MM.1S (cell line): ENCODE measurements around the gene PRUNE2.

Experiments
- EZH2 ChIP-seq: fragments of 300-600 bp; sonication (generic); optimal IDR thresholded peaks from 2 replicates; pipeline ENCODE3; 2017; ENCODE audit warnings: low read depth, mild to moderate bottlenecking, antibody characterized with exemption, low read length, mixed read lengths
- TF ChIP-seq, protein P1 (sequence below): fragments of 300-600 bp; sonication (generic); IDR thresholded peaks from 2 replicates; pipeline ENCODE4 v1.5.1; 2016; ENCODE audit warnings: antibody characterized with exemption, low read length, mixed read lengths

DNA sequence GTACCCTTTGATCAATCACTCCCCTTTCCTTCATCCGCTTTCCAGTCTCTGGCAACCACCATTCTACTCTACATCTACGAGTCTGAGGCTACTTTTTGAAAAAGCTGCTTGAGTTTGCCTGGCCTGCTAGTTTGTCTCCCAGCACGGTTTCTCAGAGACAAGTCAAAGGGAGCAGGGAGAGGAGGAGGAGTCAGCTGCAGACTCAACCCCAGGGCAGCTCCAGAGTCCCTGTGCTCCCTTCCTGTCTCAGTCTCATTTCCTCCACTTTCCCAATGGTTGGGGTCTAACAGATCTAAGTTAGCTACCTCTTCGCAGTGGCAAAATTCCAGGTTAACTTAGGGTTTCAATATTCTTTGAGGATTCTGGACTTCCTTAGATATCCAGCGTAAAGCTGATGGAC is 221.7 kb downstream of the PRUNE2 start:
- TF ChIP-seq, protein P1, sequence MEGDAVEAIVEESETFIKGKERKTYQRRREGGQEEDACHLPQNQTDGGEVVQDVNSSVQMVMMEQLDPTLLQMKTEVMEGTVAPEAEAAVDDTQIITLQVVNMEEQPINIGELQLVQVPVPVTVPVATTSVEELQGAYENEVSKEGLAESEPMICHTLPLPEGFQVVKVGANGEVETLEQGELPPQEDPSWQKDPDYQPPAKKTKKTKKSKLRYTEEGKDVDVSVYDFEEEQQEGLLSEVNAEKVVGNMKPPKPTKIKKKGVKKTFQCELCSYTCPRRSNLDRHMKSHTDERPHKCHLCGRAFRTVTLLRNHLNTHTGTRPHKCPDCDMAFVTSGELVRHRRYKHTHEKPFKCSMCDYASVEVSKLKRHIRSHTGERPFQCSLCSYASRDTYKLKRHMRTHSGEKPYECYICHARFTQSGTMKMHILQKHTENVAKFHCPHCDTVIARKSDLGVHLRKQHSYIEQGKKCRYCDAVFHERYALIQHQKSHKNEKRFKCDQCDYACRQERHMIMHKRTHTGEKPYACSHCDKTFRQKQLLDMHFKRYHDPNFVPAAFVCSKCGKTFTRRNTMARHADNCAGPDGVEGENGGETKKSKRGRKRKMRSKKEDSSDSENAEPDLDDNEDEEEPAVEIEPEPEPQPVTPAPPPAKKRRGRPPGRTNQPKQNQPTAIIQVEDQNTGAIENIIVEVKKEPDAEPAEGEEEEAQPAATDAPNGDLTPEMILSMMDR, result no peak
- no peak for TF ChIP-seq EZH2
